CD14-positive monocyte (primary cell): ENCODE measurements around the gene POU6F2. TPM values are rescaled to one million over a fixed set of nuclear protein-coding genes. Genes with fewer than 3 reads are reported as not detected.

Experiments used
- DNase-seq, 3 donors: peaks; one replicate each; pipeline ENCODE4 v3.0.0-alpha.2; 2011 to 2022
- H2AFZ ChIP-seq: 2 replicates; pipeline ENCODE4 v1.6.0; 2012; ENCODE audit warnings: mild to moderate bottlenecking, low read depth, low read length, inconsistent platforms; ENCODE audit not compliant: insufficient read depth, poor library complexity, severe bottlenecking
- H3K27ac ChIP-seq, 2 donors: 1 replicate in 1 of 2; 2 replicates in 1 of 2; pipeline ENCODE4 v1.5.1; 2012 to 2013; ENCODE audit warnings: low read length in 2 of 2, control low read depth in 1 of 2, inconsistent platforms in 1 of 2, low read depth in 1 of 2, mild to moderate bottlenecking in 1 of 2
- H3K27me3 ChIP-seq, 2 donors: one replicate each; pipeline versions ENCODE4 v1.6.0 to v1.6.1; 2011 to 2013; ENCODE audit warnings: low read length in 2 of 2; ENCODE audit not compliant: control insufficient read depth in 2 of 2, insufficient read depth in 2 of 2
- H3K36me3 ChIP-seq, 2 donors: replicated peaks in 1 of 2; 1 replicate in 1 of 2; 2 replicates in 1 of 2; pipeline versions ENCODE4 v1.5.1 to v1.6.1; 2012 to 2013; ENCODE audit warnings: low read length in 2 of 2, control low read depth in 1 of 2, inconsistent platforms in 1 of 2, mild to moderate bottlenecking in 1 of 2; ENCODE audit not compliant: insufficient read depth in 2 of 2, control insufficient read depth in 1 of 2
- H3K4me1 ChIP-seq, 2 donors: 1 replicate in 1 of 2; 2 replicates in 1 of 2; pipeline versions ENCODE4 v1.5.1 to v1.6.1; 2012 to 2013; ENCODE audit warnings: low read length in 2 of 2, control low read depth in 1 of 2, inconsistent platforms in 1 of 2, mild to moderate bottlenecking in 1 of 2, moderate library complexity in 1 of 2; ENCODE audit not compliant: insufficient read depth in 2 of 2, control insufficient read depth in 1 of 2
- H3K4me2 ChIP-seq: replicated peaks from 2 replicates; pipeline ENCODE3; 2012; ENCODE audit warnings: low read length, moderate library complexity, mild to moderate bottlenecking; ENCODE audit not compliant: poor library complexity, severe bottlenecking; ENCODE audit errors: extremely low read depth
- H3K4me3 ChIP-seq, 3 experiments: fragments of 200-600 bp in 1 of 3; sonication (generic) in 1 of 3; replicated peaks in 1 of 3; 1 replicate in 2 of 3; 2 replicates in 1 of 3; pipeline ENCODE4 v1.5.1; 2011 to 2013; ENCODE audit warnings: low read length in 3 of 3, mild to moderate bottlenecking in 3 of 3, control low read depth in 2 of 3, low read depth in 2 of 3, inconsistent platforms in 1 of 3, moderate library complexity in 1 of 3
- H3K79me2 ChIP-seq: 2 replicates; pipeline ENCODE4 v1.6.0; 2012; ENCODE audit warnings: mild to moderate bottlenecking, control low read depth, inconsistent platforms, low read length, moderate library complexity; ENCODE audit not compliant: insufficient read depth
- H3K9ac ChIP-seq: 2 replicates; pipeline ENCODE4 v1.6.0; 2017; ENCODE audit warnings: low read length, mild to moderate bottlenecking; ENCODE audit not compliant: insufficient read depth, poor library complexity, severe bottlenecking
- H3K9me3 ChIP-seq, 2 donors: replicated peaks in 1 of 2; 1 replicate in 1 of 2; 2 replicates in 1 of 2; pipeline versions ENCODE4 v1.5.1 to v1.6.1; 2012 to 2013; ENCODE audit warnings: low read length in 2 of 2, control low read depth in 1 of 2; ENCODE audit not compliant: control insufficient read depth in 1 of 2, insufficient read depth in 1 of 2
- H4K20me1 ChIP-seq: 2 replicates; pipeline ENCODE4 v1.6.0; 2012; ENCODE audit warnings: mild to moderate bottlenecking, low read length, control low read depth, moderate library complexity; ENCODE audit not compliant: insufficient read depth
- H3K27ac Mint-ChIP-seq, 7 donors: one replicate each; pipeline ENCODE4 v1.8.0; 2020; ENCODE audit warnings: mild to moderate bottlenecking in 7 of 7, mixed read lengths in 7 of 7, moderate library complexity in 6 of 7, inconsistent platforms in 2 of 7
- H3K27me3 Mint-ChIP-seq, 3 donors: one replicate each; pipeline ENCODE4 v1.8.0; 2021 to 2022; ENCODE audit warnings: low read depth in 3 of 3, mild to moderate bottlenecking in 3 of 3, mixed read lengths in 3 of 3, moderate library complexity in 3 of 3, inconsistent platforms in 1 of 3
- H3K36me3 Mint-ChIP-seq, 2 donors: one replicate each; pipeline ENCODE4 v1.8.0; 2020; ENCODE audit warnings: mixed read lengths in 2 of 2, inconsistent platforms in 1 of 2, mild to moderate bottlenecking in 1 of 2
- H3K4me1 Mint-ChIP-seq: one replicate; pipeline ENCODE4 v1.8.0; 2020; ENCODE audit warnings: mild to moderate bottlenecking, mixed read lengths
- H3K4me3 Mint-ChIP-seq, 2 donors: one replicate each; pipeline ENCODE4 v1.8.0; 2020; ENCODE audit warnings: mild to moderate bottlenecking in 2 of 2, mixed read lengths in 2 of 2, moderate library complexity in 1 of 2
- H3K9me3 Mint-ChIP-seq, 7 donors: one replicate each; pipeline ENCODE4 v1.8.0; 2020 to 2022; ENCODE audit warnings: mixed read lengths in 7 of 7, mild to moderate bottlenecking in 6 of 7, moderate library complexity in 6 of 7, inconsistent platforms in 2 of 7
- CTCF ChIP-seq: fragments of 200-600 bp; IDR thresholded peaks from one replicate; pipeline ENCODE4 v1.8.0; 2022; ENCODE audit warnings: antibody characterized with exemption, mild to moderate bottlenecking
- WGBS: methylation state at CpG from one replicate; pipeline ENCODE4 v1.1.5; 2013; ENCODE audit warnings: missing lambda C conversion rate; ENCODE audit not compliant: insufficient coverage; 5-methylcytosine and 5-hydroxymethylcytosine counted together
- intact Hi-C, 2 donors: fragments of 100-400 bp; cut with micrococcal nuclease; formaldehyde crosslinking; loops; one replicate each; pipeline versions ENCODE4 v1.15.0 to v1.15.1; 2023
- polyA plus RNA-seq, 3 donors: library from polyadenylated mRNA; depleted of rRNA in 1 of 3; unstranded in 2 of 3; stranded (reverse) in 1 of 3; fragments of 300-500 nt in 2 of 3; fragments of >200 nt in 1 of 3; fragmentation: Illumina TruSeq in 2 of 3; gene quantifications; 1 replicate in 2 of 3; 2 replicates in 1 of 3; pipeline ENCODE4 v1.2.3, GENCODE V29; 2012 to 2021

POU6F2 gene
- polyA plus RNA-seq, 3 donors: not detected

GRCh38 chr7:38934051-38934450, 43.7 kb upstream of the POU6F2 start:
- Histone ChIP-seq H3K27me3 (no peaks in the 10 kb centered on the region), H3K36me3 (no peaks in the 10 kb centered on the region), H2AFZ (no peak overlapping the region), H3K27ac (no peak overlapping the region), H3K9me3 (no peaks in the 10 kb centered on the region), H3K9ac (no peak overlapping the region), H3K4me2 (no peak overlapping the region), H3K79me2 (no peaks in the 10 kb centered on the region), H3K4me3 (no peak overlapping the region), H3K4me1 (peaks cover 13 to 15% of the 10 kb centered on the region in 2 donors), H4K20me1 (no peaks in the 10 kb centered on the region)
- peaks cover 0 to 3% of the 10 kb centered on the region in 2 donors for H3K36me3 Mint-ChIP-seq
- peaks cover 2 to 6% (median 5%) of the 10 kb centered on the region in 7 donors for H3K9me3 Mint-ChIP-seq
- no peak overlapping the region for H3K27ac Mint-ChIP-seq
- H3K4me1 Mint-ChIP-seq: peaks cover 21% of the 10 kb centered on the region
- DNase-seq: no peak
- intact Hi-C loops: no loop called here
- no peak overlapping the region for H3K4me3 Mint-ChIP-seq
- H3K27me3 Mint-ChIP-seq: peaks cover 0 to 4% (median 1%) of the 10 kb centered on the region in 3 donors
- TF ChIP-seq CTCF: no peak
- 80% methylated on average over 1 of the region's 3 CpGs for WGBS

- H3K36me3 ChIP-seq: no peaks in the 10 kb centered on the region
- peaks cover 9 to 10% of the 10 kb centered on the region in 2 donors for H3K4me1 ChIP-seq
- H4K20me1 ChIP-seq: no peaks in the 10 kb centered on the region
- no peak for TF ChIP-seq CTCF
- no peaks in the 10 kb centered on the region for H3K79me2 ChIP-seq
- no peak overlapping the region for H2AFZ ChIP-seq
- no peak overlapping the region for H3K4me3 ChIP-seq
- peaks cover 17% of the 10 kb centered on the region for H3K4me1 Mint-ChIP-seq
- H3K27me3 ChIP-seq: no peaks in the 10 kb centered on the region
- no peak for DNase-seq
- H3K27ac Mint-ChIP-seq: peak overlapping the region in 1 of 7 donors; percentile 45
- no peak overlapping the region for H3K4me2 ChIP-seq
- no peaks in the 10 kb centered on the region for H3K36me3 Mint-ChIP-seq
- intact Hi-C loops: no loop called here
- H3K9ac ChIP-seq: no peak overlapping the region
- H3K27ac ChIP-seq: no peak overlapping the region
- H3K4me3 Mint-ChIP-seq: no peak overlapping the region
- H3K9me3 ChIP-seq: no peaks in the 10 kb centered on the region
- 100% methylated on average over 1 of the region's 10 CpGs for WGBS
- H3K9me3 Mint-ChIP-seq: peaks cover 0 to 1% (median under 1%) of the 10 kb centered on the region in 7 donors
- peaks cover 0 to 4% (median 1%) of the 10 kb centered on the region in 3 donors for H3K27me3 Mint-ChIP-seq
Measured at GRCh38 chr7:38934536-38934935, 43.2 kb upstream of the POU6F2 start.
